ENCODE results near the gene CDRT15.

DNA sequence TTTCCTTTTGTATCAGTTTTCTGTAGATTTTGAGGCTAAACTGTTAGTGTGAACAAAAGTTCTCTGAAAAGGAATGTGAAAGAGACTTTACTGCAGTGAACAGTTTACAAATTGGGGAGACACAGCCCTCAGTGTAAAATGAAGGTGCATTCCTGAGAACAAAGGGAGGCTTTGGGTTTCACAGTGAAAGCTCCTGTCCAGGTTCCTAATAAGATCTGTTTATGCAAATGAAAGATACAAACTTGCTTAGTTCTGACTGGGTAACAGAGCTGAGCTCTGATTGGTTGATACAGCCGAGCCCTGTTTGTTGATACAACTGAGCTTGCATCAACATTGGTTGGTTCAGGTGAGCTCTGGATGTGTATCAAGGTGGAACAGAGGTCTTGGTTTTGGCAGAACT is 8.3 kb upstream of the CDRT15 start:
- no peak for TF ChIP-seq GATA2 (IDR thresholded peaks at IDR 0.05; ENCODE audit: low read depth, low read length)
- no peak for TF ChIP-seq GATA3 (IDR thresholded peaks at IDR 0.05; ENCODE audit: low read depth, low read length)
